PC-3 (cell line): ENCODE results near the gene PRR5L. TPM values are rescaled to one million over a fixed set of nuclear protein-coding genes. Genes with fewer than 3 reads are reported as not detected.

Experiments used
- ATAC-seq: fragments of 200-7000 bp; cut with Tn5 transposase; 2 replicates; pipeline ENCODE4 v1.9.1; 2020; ENCODE audit warnings: mild to moderate bottlenecking, moderate library complexity
- BruUV-seq: library from RNA; stranded (reverse); fragments of 400-500 nt; replicated peaks from 2 replicates; lab custom pipeline; 2021; lab: Mats Ljungman, UMichigan
- CTCF ChIA-PET: fragments of 300-600 bp; sonication (Branson Sonifier 250); formaldehyde crosslinking; loops from one replicate; lab custom pipeline; 2022; ENCODE audit warnings: antibody characterized with exemption; lab: Charles Lee
- POLR2A ChIA-PET: fragments of 300-600 bp; sonication (Branson Sonifier 250); formaldehyde crosslinking; loops from one replicate; lab custom pipeline; 2022; ENCODE audit warnings: antibody characterized with exemption; ENCODE audit not compliant: unreplicated experiment; lab: Charles Lee
- DNase-seq: peaks from one replicate; pipeline ENCODE4 v3.0.0-alpha.2; 2015
- H2AFZ ChIP-seq: fragments of 300-600 bp; sonication (generic); 2 replicates; pipeline ENCODE4 v1.6.0; 2016; ENCODE audit warnings: antibody characterized with exemption, low read length
- H3F3A ChIP-seq: fragments of 300-600 bp; sonication (generic); one replicate; pipeline ENCODE4 v1.6.0; 2017; ENCODE audit warnings: antibody characterized with exemption, low read length, control low read depth, mild to moderate bottlenecking; ENCODE audit not compliant: unreplicated experiment
- H3K27ac ChIP-seq: fragments of 300-600 bp; sonication (generic); 2 replicates; pipeline ENCODE4 v1.5.1; 2016; ENCODE audit warnings: mild to moderate bottlenecking, low read length
- H3K27me3 ChIP-seq: fragments of 300-600 bp; sonication (generic); 2 replicates; pipeline ENCODE4 v1.6.1; 2016; ENCODE audit warnings: low read length, mixed read lengths
- H3K36me3 ChIP-seq: fragments of 300-600 bp; sonication (generic); 2 replicates; pipeline ENCODE4 v1.6.1; 2016; ENCODE audit warnings: low read depth, mixed run types, low read length, mixed read lengths
- H3K4me1 ChIP-seq: fragments of 300-600 bp; sonication (generic); 2 replicates; pipeline ENCODE4 v1.5.1; 2016; ENCODE audit warnings: low read length; ENCODE audit not compliant: insufficient read depth
- H3K4me2 ChIP-seq: fragments of 300-600 bp; sonication (generic); 2 replicates; pipeline ENCODE4 v1.6.0; 2016; ENCODE audit warnings: low read length
- H3K4me3 ChIP-seq: fragments of 300-600 bp; sonication (generic); 2 replicates; pipeline ENCODE4 v1.5.1; 2016; ENCODE audit warnings: mild to moderate bottlenecking, low read length, mixed read lengths
- H3K79me2 ChIP-seq: fragments of 300-600 bp; sonication (generic); 2 replicates; pipeline ENCODE4 v1.6.1; 2017; ENCODE audit warnings: low read length, mixed read lengths
- H3K9ac ChIP-seq: fragments of 300-600 bp; sonication (generic); 2 replicates; pipeline ENCODE4 v1.6.0; 2016; ENCODE audit warnings: mild to moderate bottlenecking, low read length
- H3K9me2 ChIP-seq: fragments of 300-600 bp; sonication (generic); replicated peaks from 2 replicates; pipeline ENCODE4 v1.6.1; 2016; ENCODE audit warnings: mixed run types, low read length, mixed read lengths
- H3K9me3 ChIP-seq: fragments of 300-600 bp; sonication (generic); 2 replicates; pipeline ENCODE4 v1.6.1; 2016; ENCODE audit warnings: low read length, mixed read lengths
- H4K20me1 ChIP-seq: fragments of 300-600 bp; sonication (generic); 2 replicates; pipeline ENCODE4 v1.6.1; 2016; ENCODE audit warnings: low read length, mixed read lengths
- CTCF ChIP-seq: fragments of 300-600 bp; sonication (generic); conservative IDR thresholded peaks from 2 replicates; pipeline ENCODE4 v1.5.1; 2017; ENCODE audit warnings: antibody characterized with exemption, low read depth, mild to moderate bottlenecking, low read length
- EZH2 ChIP-seq: fragments of 300-600 bp; sonication (generic); IDR thresholded peaks from one replicate; pipeline ENCODE4 v1.6.1; 2017; ENCODE audit warnings: antibody characterized with exemption, mild to moderate bottlenecking, low read length; ENCODE audit not compliant: unreplicated experiment
- EZH2phosphoT487 ChIP-seq: fragments of 300-600 bp; sonication (generic); IDR thresholded peaks from 2 replicates; pipeline ENCODE4 v1.6.1; 2018; ENCODE audit warnings: mild to moderate bottlenecking, antibody characterized with exemption, low read length, borderline replicate concordance
- intact Hi-C: fragments of 100-400 bp; cut with micrococcal nuclease; formaldehyde crosslinking; loops from 2 replicates; pipeline ENCODE4 v1.9.0; 2023
- total RNA-seq: library from RNA; depleted of rRNA; stranded (reverse); fragments of >200 nt; gene quantifications from 2 replicates; pipeline ENCODE4 v1.2.3, GENCODE V29; 2014

Gene PRR5L
- total RNA-seq, 1 experiment from 2014 or later, result 4.7 TPM

- Histone ChIP-seq H3K9me3 (no peaks in the 10 kb centered on the region), H4K20me1 (no peaks in the 10 kb centered on the region), H3K36me3 (no peaks in the 10 kb centered on the region), H3K9ac (no peak overlapping the region), H3K4me1 (peaks cover 22% of the 10 kb centered on the region), H3K27me3 (no peaks in the 10 kb centered on the region), H3K4me2 (0 out of 2 replicates have a peak overlapping the region, but pooled peaks have one; percentile 11), H3K79me2 (no peaks in the 10 kb centered on the region), H3K4me3 (no peak overlapping the region), H3K9me2 (no peaks in the 10 kb centered on the region), H3K27ac (peak overlapping the region; percentile 8), H3F3A (no peaks in the 10 kb centered on the region), H2AFZ (no peak overlapping the region)
- ChIA-PET CTCF (interaction anchor here (1.8 kb wide), 1 partner anchor 99 kb away, joined by 5 read pairs; no protein-coding TSS in a partner anchor), POLR2A (no interaction called here)
- peak; percentile 81 for DNase-seq
- TF ChIP-seq EZH2phosphoT487, result no peak
- TF ChIP-seq CTCF, result no peak
- TF ChIP-seq EZH2, result no peak
- intact Hi-C loops, result loop anchor here (5.0 kb wide), 1 partner anchor 97 kb away; no protein-coding TSS in a partner anchor
- peak; percentile 70 for ATAC-seq
- BruUV-seq, result no TSS peak
Observed at GRCh38 chr11:36254713-36255112, 41.4 kb upstream of the PRR5L start.

GRCh38 chr11:36257351-36257750 is 38.7 kb upstream of the PRR5L start:
- POLR2A ChIA-PET, result interaction anchor here (0.6 kb wide), 1 partner anchor 94 kb away, joined by 3 read pairs; no protein-coding TSS in a partner anchor
- Histone ChIP-seq H3K36me3 (no peaks in the 10 kb centered on the region), H3K9me3 (no peaks in the 10 kb centered on the region), H4K20me1 (no peaks in the 10 kb centered on the region), H3K9ac (no peak overlapping the region), H3K27ac (no peak overlapping the region), H3K9me2 (no peaks in the 10 kb centered on the region), H3K4me3 (no peak overlapping the region), H3K27me3 (no peaks in the 10 kb centered on the region), H3K79me2 (no peaks in the 10 kb centered on the region), H3K4me1 (peaks cover 18% of the 10 kb centered on the region), H3K4me2 (no peak overlapping the region), H3F3A (no peaks in the 10 kb centered on the region), H2AFZ (no peak overlapping the region)
- no TSS peak for BruUV-seq
- ATAC-seq (peak; percentile 35), DNase-seq (no peak)
- TF ChIP-seq EZH2, result no peak
- no peak for TF ChIP-seq CTCF
- no peak for TF ChIP-seq EZH2phosphoT487
- CTCF ChIA-PET, result interaction anchor here (0.6 to 2.3 kb wide), 2 partner anchors 195 to 435 kb away, joined by 3 to 27 read pairs; no protein-coding TSS in a partner anchor
- intact Hi-C loops, result loop anchor here (5.0 kb wide), 1 partner anchor 100 kb away; no protein-coding TSS in a partner anchor

- POLR2A ChIA-PET, result interaction anchor here (0.6 kb wide), 1 partner anchor 647 kb away, joined by 3 read pairs; no protein-coding TSS in a partner anchor
Observed at GRCh38 chr11:36258730-36259360, 37.2 kb upstream of the PRR5L start.

More at GRCh38 chr11:36258730-36259360, 37.2 kb upstream of the PRR5L start:
- Histone ChIP-seq H3K27me3 (no peaks in the 10 kb centered on the region), H3K4me2 (no peak overlapping the region), H3K36me3 (no peaks in the 10 kb centered on the region), H3K9me3 (no peaks in the 10 kb centered on the region), H4K20me1 (no peaks in the 10 kb centered on the region), H3K9ac (no peak overlapping the region), H3K27ac (no peak overlapping the region), H3K4me3 (no peak overlapping the region), H3K79me2 (no peaks in the 10 kb centered on the region), H3F3A (no peaks in the 10 kb centered on the region), H3K4me1 (peaks cover 18% of the 10 kb centered on the region), H2AFZ (no peak overlapping the region), H3K9me2 (no peaks in the 10 kb centered on the region)
- DNase-seq, result peak; percentile 74
- CTCF ChIA-PET, result interaction anchor here (0.5 to 2.3 kb wide), 6 partner anchors 23 to 437 kb away, joined by 3 to 27 read pairs (median 3); no protein-coding TSS in a partner anchor
- TF ChIP-seq EZH2phosphoT487 (no peak), CTCF (peak; percentile 77), EZH2 (no peak)
- BruUV-seq, result no TSS peak
- intact Hi-C loops, result loop anchor here (2.0 to 5.0 kb wide), 2 partner anchors 102 to 436 kb away; no protein-coding TSS in a partner anchor
- peak; percentile 73 for ATAC-seq
